ENCODE data around the gene MGAT5. TPM values are rescaled to one million over a fixed set of nuclear protein-coding genes. Genes with fewer than 3 reads are reported as not detected.

MGAT5 gene
- polyA plus RNA-seq, 1 experiment, result 115 TPM

- CTCF ChIA-PET, result interaction anchor here (1.6 to 4.0 kb wide), 2 partner anchors 10 to 196 kb away, joined by 4 to 40 read pairs; no protein-coding TSS in a partner anchor
These were observed 952 bp downstream of the MGAT5 start for GRCh38 chr2:134254824-134255223.

GRCh38 chr2:134256956-134257355, 3.1 kb downstream of the MGAT5 start:
- CTCF ChIA-PET, result interaction anchor here (1.0 to 4.0 kb wide), 2 partner anchors 12 kb away, joined by 3 to 40 read pairs; no protein-coding TSS in a partner anchor
- POLR2A ChIA-PET, result no interaction called here

More at GRCh38 chr2:134254824-134255223, 952 bp downstream of the MGAT5 start:
- Histone ChIP-seq H3K27ac (ENCODE audit: low read depth, low read length) (no peak overlapping the region), H3K9me3 (ENCODE audit: control insufficient read depth, insufficient read depth, low read length) (no peaks in the 10 kb centered on the region), H3K27me3 (ENCODE audit: control insufficient read depth, insufficient read depth, low read length) (no peaks in the 10 kb centered on the region), H3K4me3 (ENCODE audit: low read depth, low read length) (no peak overlapping the region)
- POLR2A ChIA-PET, result no interaction called here
- DNase-seq (ENCODE audit: low read depth, low spot score), result no peak
- TF ChIP-seq CTCF (IDR thresholded peaks at IDR 0.05; ENCODE audit: low read depth, low read length), result no peak

GRCh38 chr2:134257509-134257908, 3.6 kb downstream of the MGAT5 start:
- ChIA-PET POLR2A (no interaction called here), CTCF (interaction anchor here (1.0 kb wide), 1 partner anchor 12 kb away, joined by 3 read pairs; no protein-coding TSS in a partner anchor)
- DNase-seq (ENCODE audit: low read depth, low spot score), result no peak
- no peak overlapping the region for H3K4me3 ChIP-seq (ENCODE audit: low read depth, low read length)
- TF ChIP-seq CTCF (IDR thresholded peaks at IDR 0.05; ENCODE audit: low read depth, low read length), result no peak
- H3K9me3 ChIP-seq (ENCODE audit: control insufficient read depth, insufficient read depth, low read length), result no peaks in the 10 kb centered on the region
- H3K27ac ChIP-seq (ENCODE audit: low read depth, low read length), result no peak overlapping the region
- no peaks in the 10 kb centered on the region for H3K27me3 ChIP-seq (ENCODE audit: control insufficient read depth, insufficient read depth, low read length)

More at GRCh38 chr2:134256956-134257355, 3.1 kb downstream of the MGAT5 start:
- Histone ChIP-seq H3K27ac (ENCODE audit: low read depth, low read length) (no peak overlapping the region), H3K27me3 (ENCODE audit: control insufficient read depth, insufficient read depth, low read length) (no peaks in the 10 kb centered on the region), H3K4me3 (ENCODE audit: low read depth, low read length) (no peak overlapping the region), H3K9me3 (ENCODE audit: control insufficient read depth, insufficient read depth, low read length) (no peaks in the 10 kb centered on the region)
- TF ChIP-seq CTCF (IDR thresholded peaks at IDR 0.05; ENCODE audit: low read depth, low read length), result no peak
- DNase-seq (ENCODE audit: low read depth, low spot score), result no peak

GRCh38 chr2:134257965-134258683, 4.3 kb downstream of the MGAT5 start:
- ChIA-PET CTCF (interaction anchor here (1.0 kb wide), 1 partner anchor 13 kb away, joined by 3 read pairs; no protein-coding TSS in a partner anchor), POLR2A (no interaction called here)
- DNase-seq (ENCODE audit: low read depth, low spot score), result no peak
- H3K4me3 ChIP-seq (ENCODE audit: low read depth, low read length), result no peak overlapping the region
- no peaks in the 10 kb centered on the region for H3K27me3 ChIP-seq (ENCODE audit: control insufficient read depth, insufficient read depth, low read length)
- no peaks in the 10 kb centered on the region for H3K9me3 ChIP-seq (ENCODE audit: control insufficient read depth, insufficient read depth, low read length)
- H3K27ac ChIP-seq (ENCODE audit: low read depth, low read length), result no peak overlapping the region
- no peak for TF ChIP-seq CTCF (IDR thresholded peaks at IDR 0.05; ENCODE audit: low read depth, low read length)

GRCh38 chr2:134258684-134259388, 5.0 kb downstream of the MGAT5 start:
- DNase-seq (ENCODE audit: low read depth, low spot score), result no peak
- CTCF ChIA-PET, result interaction anchor here (0.7 kb wide), 1 partner anchor 13 kb away, joined by 3 read pairs; no protein-coding TSS in a partner anchor
- H3K4me3 ChIP-seq (ENCODE audit: low read depth, low read length), result no peak overlapping the region
- no peaks in the 10 kb centered on the region for H3K27me3 ChIP-seq (ENCODE audit: control insufficient read depth, insufficient read depth, low read length)
- TF ChIP-seq CTCF (IDR thresholded peaks at IDR 0.05; ENCODE audit: low read depth, low read length), result no peak
- no peak overlapping the region for H3K27ac ChIP-seq (ENCODE audit: low read depth, low read length)
- POLR2A ChIA-PET, result no interaction called here
- H3K9me3 ChIP-seq (ENCODE audit: control insufficient read depth, insufficient read depth, low read length), result no peaks in the 10 kb centered on the region
